Activated CD4-positive, alpha-beta memory T cell treated with anti-CD3 and anti-CD28 coated beads for 36 hours (primary cell): ENCODE results near the gene STAG1. TPM values are rescaled to one million over a fixed set of nuclear protein-coding genes. Genes with fewer than 3 reads are reported as not detected.
"Not testable (repeated sequence)": the region's sequence is repeated elsewhere in the genome, so short reads cannot be mapped to it uniquely, and the experiment has no call there.

ENCODE experiments used
- CTCF ChIA-PET: fragments of 350-600 bp; sonication (Branson Sonifier 250); formaldehyde crosslinking; loops from one replicate; lab custom pipeline; 2021; ENCODE audit warnings: antibody characterized with exemption, inconsistent platforms; lab: Charles Lee
- POLR2A ChIA-PET: fragments of 350-600 bp; sonication (Branson Sonifier 250); formaldehyde crosslinking; loops from one replicate; lab custom pipeline; 2021; ENCODE audit warnings: antibody characterized with exemption; lab: Charles Lee
- DNase-seq: peaks from one replicate; pipeline ENCODE4 v3.0.0-alpha.2; 2020
- H3K27ac Mint-ChIP-seq: one replicate; pipeline ENCODE4 v1.8.0; 2021; ENCODE audit warnings: mixed read lengths
- H3K27me3 Mint-ChIP-seq: one replicate; pipeline ENCODE4 v1.8.0; 2021; ENCODE audit warnings: mixed read lengths
- H3K36me3 Mint-ChIP-seq: one replicate; pipeline ENCODE4 v1.8.0; 2021; ENCODE audit warnings: mixed read lengths
- H3K4me1 Mint-ChIP-seq: one replicate; pipeline ENCODE4 v1.8.0; 2021; ENCODE audit warnings: low read depth, mixed read lengths
- H3K4me3 Mint-ChIP-seq: one replicate; pipeline ENCODE4 v1.8.0; 2021; ENCODE audit warnings: mild to moderate bottlenecking, mixed read lengths
- H3K9me3 Mint-ChIP-seq: one replicate; pipeline ENCODE4 v1.8.0; 2021; ENCODE audit warnings: mixed read lengths
- intact Hi-C: fragments of 100-400 bp; cut with micrococcal nuclease; formaldehyde crosslinking; loops from one replicate; pipeline ENCODE4 v1.15.1; 2023
- total RNA-seq, 2 experiments: library from RNA; stranded (reverse); gene quantifications; one replicate each; pipeline ENCODE4 v1.2.3, GENCODE V29; 2021

STAG1 gene
- total RNA-seq, 2 experiments from 2014 or later: 30.6 to 32.3 TPM

DNA sequence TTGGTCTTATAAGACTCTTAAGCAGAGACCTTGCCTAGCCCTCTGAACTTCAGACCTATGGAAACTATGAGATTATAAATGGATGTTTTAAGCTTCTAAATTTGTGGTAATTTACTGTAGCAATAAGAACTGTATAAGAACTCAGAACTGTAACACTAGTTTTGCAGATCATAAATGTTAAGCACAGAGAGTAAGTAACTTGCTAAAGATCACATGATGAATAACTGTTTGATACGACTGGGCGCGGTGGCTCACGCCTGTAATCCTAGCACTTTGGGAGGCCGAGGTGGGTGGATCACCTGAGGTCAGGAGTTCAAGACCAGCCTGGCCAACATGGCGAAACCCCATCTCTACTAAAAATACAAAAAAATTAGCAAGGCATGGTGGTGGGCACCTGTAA, 85.9 kb downstream of the STAG1 start:
- POLR2A ChIA-PET, H3K9me3 Mint-ChIP-seq, DNase-seq, H3K27me3 Mint-ChIP-seq, H3K27ac Mint-ChIP-seq, intact Hi-C loops, H3K4me3 Mint-ChIP-seq, H3K36me3 Mint-ChIP-seq: not testable (repeated sequence)
- peaks cover 24% of the 10 kb centered on the region for H3K4me1 Mint-ChIP-seq
- CTCF ChIA-PET: interaction anchor here (0.6 kb wide), 1 partner anchor 27 kb away, joined by 8 read pairs; no protein-coding TSS in a partner anchor

DNA sequence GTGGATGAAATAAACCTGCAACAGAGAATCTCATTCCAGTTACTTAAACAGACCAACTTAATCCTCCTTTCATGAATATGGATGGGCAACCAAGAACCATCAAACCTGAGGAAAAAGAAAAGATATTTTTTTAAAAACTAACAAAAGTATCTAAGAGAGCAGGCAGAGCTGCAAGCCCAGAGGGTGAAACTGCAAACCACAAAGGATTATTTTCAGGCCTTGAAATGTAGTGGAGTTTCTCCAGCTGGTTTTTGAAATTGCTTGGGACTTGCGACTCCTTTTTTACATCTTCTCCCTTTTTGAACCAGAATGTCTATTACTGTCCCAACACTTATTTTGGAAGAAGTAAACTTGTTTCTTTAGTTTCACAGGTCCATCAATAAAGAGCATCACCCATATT, 87.4 kb downstream of the STAG1 start:
- Mint-ChIP-seq H3K4me3 (no peak overlapping the region), H3K9me3 (no peaks in the 10 kb centered on the region), H3K27ac (no peak overlapping the region), H3K4me1 (peaks cover 29% of the 10 kb centered on the region), H3K27me3 (no peaks in the 10 kb centered on the region), H3K36me3 (peaks cover 8% of the 10 kb centered on the region)
- POLR2A ChIA-PET: no interaction called here
- no peak for DNase-seq
- CTCF ChIA-PET: no interaction called here
- intact Hi-C loops: no loop called here

DNA sequence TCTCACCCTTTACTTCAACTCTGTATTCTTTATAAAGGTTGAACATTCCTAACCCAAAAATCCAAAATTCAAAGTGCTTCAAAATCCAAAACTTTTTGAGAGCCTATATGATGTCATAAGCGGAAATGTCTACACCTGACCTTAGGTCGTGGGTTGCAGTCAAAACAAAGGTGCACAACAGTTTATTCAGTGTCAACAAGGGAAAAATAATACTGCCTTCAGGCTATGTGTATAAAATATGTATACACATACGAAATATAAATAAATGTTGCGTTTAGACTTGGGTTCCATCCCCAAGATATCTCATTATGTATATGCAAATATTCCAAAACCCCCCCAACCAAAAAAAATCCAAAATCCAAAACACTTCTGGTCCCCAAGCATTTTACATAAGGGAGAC, 90.9 kb downstream of the STAG1 start:
- no peak overlapping the region for H3K4me3 Mint-ChIP-seq
- peaks cover 5% of the 10 kb centered on the region for H3K36me3 Mint-ChIP-seq
- intact Hi-C loops: no loop called here
- peaks cover 27% of the 10 kb centered on the region for H3K4me1 Mint-ChIP-seq
- ChIA-PET CTCF (interaction anchor here (1.0 kb wide), 1 partner anchor 353 kb away, joined by 5 read pairs; no protein-coding TSS in a partner anchor), POLR2A (no interaction called here)
- H3K27ac Mint-ChIP-seq: no peak overlapping the region
- DNase-seq: no peak
- H3K27me3 Mint-ChIP-seq: no peaks in the 10 kb centered on the region
- H3K9me3 Mint-ChIP-seq: no peaks in the 10 kb centered on the region

DNA sequence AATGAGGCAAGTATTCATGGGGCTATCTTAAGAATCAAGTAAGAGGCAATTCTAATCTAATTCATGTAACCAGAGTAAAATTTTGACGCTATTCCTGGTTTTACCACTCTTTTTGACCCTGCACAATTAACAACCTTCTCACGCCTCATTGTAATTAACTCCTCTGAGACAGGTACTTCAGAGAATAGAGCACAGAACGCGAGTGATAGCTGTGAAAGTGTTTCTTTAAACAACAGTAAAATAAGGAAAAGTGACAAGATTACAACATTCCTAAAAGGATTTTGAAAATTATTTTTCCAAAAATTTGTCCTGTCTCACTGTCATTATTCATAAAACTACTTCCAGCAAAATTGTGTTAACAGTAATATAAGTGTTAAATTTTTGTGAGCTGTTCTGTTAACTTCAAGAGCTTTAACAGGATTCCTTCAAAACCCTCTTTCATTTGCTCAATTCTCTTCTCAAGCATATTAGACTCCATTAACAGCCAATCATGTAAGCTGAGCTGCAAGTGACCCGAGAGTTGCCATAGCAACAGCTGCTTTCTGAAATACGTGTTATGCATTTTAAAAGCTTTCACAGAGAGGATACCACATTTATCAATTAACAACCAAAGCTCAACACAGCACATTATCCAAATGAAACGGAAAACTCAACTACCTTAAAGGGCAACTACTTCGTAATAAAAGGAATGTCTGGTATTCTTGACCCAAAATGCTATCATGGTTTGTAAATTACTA, 93.1 kb downstream of the STAG1 start:
- CTCF ChIA-PET: interaction anchor here (0.6 kb wide), 1 partner anchor 138 kb away, joined by 3 read pairs; no protein-coding TSS in a partner anchor
- no peak overlapping the region for H3K27ac Mint-ChIP-seq
- H3K4me1 Mint-ChIP-seq: peaks cover 16% of the 10 kb centered on the region
- peaks cover 15% of the 10 kb centered on the region for H3K9me3 Mint-ChIP-seq
- H3K27me3 Mint-ChIP-seq: no peaks in the 10 kb centered on the region
- H3K36me3 Mint-ChIP-seq: peaks cover 20% of the 10 kb centered on the region
- no peak for DNase-seq
- H3K4me3 Mint-ChIP-seq: no peak overlapping the region
- POLR2A ChIA-PET: no interaction called here
- intact Hi-C loops: no loop called here

DNA sequence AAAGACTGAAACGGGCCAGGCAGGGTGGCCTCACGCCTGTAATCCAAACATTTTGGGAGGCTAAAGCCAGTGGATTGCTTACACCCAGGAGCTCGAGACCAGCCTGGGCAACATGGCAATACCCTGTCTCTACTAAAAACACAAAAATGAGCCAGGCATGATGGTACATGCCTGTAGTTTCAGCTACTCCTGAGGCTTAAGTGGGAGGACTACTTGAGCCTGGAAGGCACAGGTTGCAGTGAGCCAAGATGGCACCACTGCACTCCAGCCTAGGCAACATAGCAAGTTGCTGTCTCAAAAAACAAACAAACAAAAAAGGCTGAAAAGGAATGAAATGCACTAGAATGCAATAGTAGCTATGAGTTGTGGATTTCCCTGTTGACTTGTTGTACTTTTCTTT, 94.7 kb downstream of the STAG1 start:
- no peak overlapping the region for H3K4me3 Mint-ChIP-seq
- no peaks in the 10 kb centered on the region for H3K27me3 Mint-ChIP-seq
- peaks cover 28% of the 10 kb centered on the region for H3K36me3 Mint-ChIP-seq
- peaks cover 15% of the 10 kb centered on the region for H3K4me1 Mint-ChIP-seq
- peaks cover 24% of the 10 kb centered on the region for H3K9me3 Mint-ChIP-seq
- ChIA-PET CTCF (no interaction called here), POLR2A (no interaction called here)
- no peak for DNase-seq
- no peak overlapping the region for H3K27ac Mint-ChIP-seq
- intact Hi-C loops: no loop called here

DNA sequence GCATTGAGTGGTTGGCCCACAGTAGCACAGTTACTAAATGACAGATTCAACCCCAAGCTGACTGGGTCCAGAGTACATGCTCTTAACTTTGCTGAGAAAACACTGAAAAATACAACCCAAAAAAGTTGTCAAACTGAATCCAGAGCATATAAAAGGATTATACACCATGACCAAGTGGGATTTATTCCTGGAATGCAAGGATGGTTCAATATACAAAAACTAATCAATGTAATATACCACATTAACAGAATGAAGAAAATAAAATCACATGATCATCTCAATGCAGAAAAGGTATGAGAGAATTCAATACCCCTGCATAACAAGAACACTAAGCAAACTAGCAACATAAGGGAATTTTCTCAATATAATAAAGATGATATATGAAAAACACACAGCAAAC, 98.5 kb downstream of the STAG1 start:
- no peak overlapping the region for H3K4me3 Mint-ChIP-seq
- H3K36me3 Mint-ChIP-seq: peaks cover 34% of the 10 kb centered on the region
- peaks cover 14% of the 10 kb centered on the region for H3K4me1 Mint-ChIP-seq
- H3K9me3 Mint-ChIP-seq: peaks cover 27% of the 10 kb centered on the region
- POLR2A ChIA-PET: no interaction called here
- intact Hi-C loops: no loop called here
- no peak overlapping the region for H3K27ac Mint-ChIP-seq
- CTCF ChIA-PET: no interaction called here
- no peaks in the 10 kb centered on the region for H3K27me3 Mint-ChIP-seq
- DNase-seq: no peak

DNA sequence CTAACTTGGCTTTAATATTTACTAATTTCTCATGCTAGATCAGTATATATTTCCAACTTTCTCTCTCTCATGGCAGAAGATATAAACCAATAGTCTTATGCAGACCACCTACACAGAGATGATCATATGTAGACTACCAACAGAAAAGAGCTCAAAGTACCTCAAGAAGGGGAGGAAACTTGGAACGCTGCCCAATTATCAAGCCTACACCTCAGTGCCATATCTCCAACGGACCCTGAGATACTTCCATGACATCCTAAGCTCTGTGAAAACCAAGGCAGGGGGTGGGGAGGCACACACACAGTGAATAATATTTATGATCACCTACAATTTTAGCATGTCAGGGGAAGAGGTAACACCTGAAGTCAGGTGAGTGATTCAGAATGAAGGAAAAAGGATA, 100.6 kb downstream of the STAG1 start:
- ChIA-PET CTCF (no interaction called here), POLR2A (no interaction called here)
- peaks cover 20% of the 10 kb centered on the region for H3K4me1 Mint-ChIP-seq
- intact Hi-C loops: no loop called here
- no peaks in the 10 kb centered on the region for H3K27me3 Mint-ChIP-seq
- H3K4me3 Mint-ChIP-seq: no peak overlapping the region
- DNase-seq: no peak
- H3K9me3 Mint-ChIP-seq: peaks cover 27% of the 10 kb centered on the region
- no peak overlapping the region for H3K27ac Mint-ChIP-seq
- H3K36me3 Mint-ChIP-seq: peaks cover 32% of the 10 kb centered on the region

DNA sequence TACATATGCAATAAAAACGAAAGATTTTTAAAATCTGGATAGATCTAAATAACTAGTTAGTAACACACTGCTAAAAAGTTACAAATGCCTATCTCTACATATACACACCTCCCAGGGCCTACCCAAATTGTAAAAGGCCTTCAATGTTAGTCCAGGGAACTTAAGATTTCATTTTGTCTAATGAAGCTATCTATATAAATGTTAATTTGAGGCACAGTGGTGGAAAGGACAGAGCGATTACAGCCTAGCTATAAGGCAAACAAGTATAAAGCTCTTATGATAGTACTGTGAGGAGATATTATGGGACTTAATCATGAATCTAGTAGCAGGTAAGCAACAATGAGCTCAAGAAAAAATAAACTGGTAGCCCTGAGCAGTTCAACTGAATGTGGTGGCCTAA, 101.7 kb downstream of the STAG1 start:
- Mint-ChIP-seq H3K4me1 (peaks cover 27% of the 10 kb centered on the region), H3K36me3 (peaks cover 23% of the 10 kb centered on the region), H3K27me3 (no peaks in the 10 kb centered on the region), H3K4me3 (no peak overlapping the region), H3K9me3 (peaks cover 24% of the 10 kb centered on the region), H3K27ac (no peak overlapping the region)
- intact Hi-C loops: no loop called here
- DNase-seq: no peak
- POLR2A ChIA-PET: no interaction called here
- CTCF ChIA-PET: interaction anchor here (1.2 kb wide), 2 partner anchors 14 to 102 kb away, joined by 3 read pairs; partner anchors contain the start of gene STAG1

DNA sequence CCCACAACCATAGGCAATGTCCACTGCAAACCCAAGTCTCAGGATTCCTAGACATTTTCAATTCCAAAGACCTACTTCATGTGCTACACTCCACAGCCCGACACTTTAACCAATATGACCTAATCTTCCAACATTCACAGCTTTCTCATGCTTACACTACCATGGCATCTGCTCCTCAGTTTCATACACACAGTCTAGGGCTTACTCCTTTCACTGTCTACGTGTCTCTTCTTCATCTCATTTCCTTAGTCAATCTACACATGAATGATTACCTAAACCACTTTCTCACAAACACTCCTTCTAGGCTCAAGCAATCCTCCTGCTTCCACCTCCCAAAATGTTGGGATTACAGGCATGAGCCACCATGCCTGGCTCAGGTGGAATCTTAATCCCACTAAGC, 106.3 kb downstream of the STAG1 start:
- Mint-ChIP-seq H3K4me1 (peaks cover 24% of the 10 kb centered on the region), H3K4me3 (no peak overlapping the region), H3K36me3 (no peaks in the 10 kb centered on the region), H3K9me3 (no peaks in the 10 kb centered on the region), H3K27ac (no peak overlapping the region), H3K27me3 (no peaks in the 10 kb centered on the region)
- intact Hi-C loops: no loop called here
- POLR2A ChIA-PET: no interaction called here
- CTCF ChIA-PET: no interaction called here
- DNase-seq: no peak

DNA sequence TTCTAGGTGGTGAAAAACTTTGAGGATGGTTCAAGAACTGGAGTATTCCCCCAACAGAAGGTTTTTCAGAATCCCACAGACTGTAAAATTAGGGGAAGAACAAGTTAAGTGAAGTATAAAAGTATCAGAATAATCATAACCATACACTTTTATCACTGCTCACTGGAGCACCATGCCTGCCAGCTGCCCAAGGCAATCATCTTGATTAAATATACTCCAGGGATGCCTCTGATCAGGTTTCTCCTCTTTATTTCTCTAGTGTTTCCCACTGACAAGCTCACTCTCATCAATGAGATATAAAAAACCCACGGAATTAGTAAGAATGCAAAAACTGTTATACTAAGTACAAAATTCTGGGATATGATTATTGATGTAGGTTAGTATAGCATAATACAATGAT, 108.0 kb downstream of the STAG1 start:
- intact Hi-C loops: no loop called here
- ChIA-PET POLR2A (no interaction called here), CTCF (no interaction called here)
- Mint-ChIP-seq H3K27ac (no peak overlapping the region), H3K4me3 (no peak overlapping the region), H3K27me3 (no peaks in the 10 kb centered on the region), H3K9me3 (no peaks in the 10 kb centered on the region), H3K4me1 (peaks cover 20% of the 10 kb centered on the region), H3K36me3 (no peaks in the 10 kb centered on the region)
- DNase-seq: no peak

DNA sequence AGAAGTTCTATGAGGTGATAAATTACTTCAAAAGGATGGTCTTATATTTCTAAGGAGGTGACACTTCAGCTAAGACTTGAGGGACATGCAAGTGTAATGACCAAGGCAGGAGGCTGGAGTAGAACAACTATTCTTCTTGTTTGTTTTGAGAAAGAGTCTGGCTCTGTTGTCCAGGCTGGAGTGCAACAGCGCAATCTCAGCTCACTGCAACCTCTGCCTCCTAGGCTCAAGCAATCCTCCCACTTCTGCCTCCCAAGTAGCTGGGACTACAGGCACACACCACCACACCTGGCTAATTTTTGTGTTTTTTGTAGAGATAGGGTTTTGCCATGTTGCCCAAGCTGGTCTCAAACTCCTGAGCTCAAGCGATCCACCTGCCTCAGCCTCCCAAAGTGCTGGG, 108.8 kb downstream of the STAG1 start:
- H3K4me3 Mint-ChIP-seq, H3K27me3 Mint-ChIP-seq, H3K36me3 Mint-ChIP-seq, H3K27ac Mint-ChIP-seq, intact Hi-C loops, POLR2A ChIA-PET, DNase-seq, H3K9me3 Mint-ChIP-seq: not testable (repeated sequence)
- peaks cover 17% of the 10 kb centered on the region for H3K4me1 Mint-ChIP-seq
- CTCF ChIA-PET: interaction anchor here (1.0 kb wide), 1 partner anchor 109 kb away, joined by 4 read pairs; no protein-coding TSS in a partner anchor

DNA sequence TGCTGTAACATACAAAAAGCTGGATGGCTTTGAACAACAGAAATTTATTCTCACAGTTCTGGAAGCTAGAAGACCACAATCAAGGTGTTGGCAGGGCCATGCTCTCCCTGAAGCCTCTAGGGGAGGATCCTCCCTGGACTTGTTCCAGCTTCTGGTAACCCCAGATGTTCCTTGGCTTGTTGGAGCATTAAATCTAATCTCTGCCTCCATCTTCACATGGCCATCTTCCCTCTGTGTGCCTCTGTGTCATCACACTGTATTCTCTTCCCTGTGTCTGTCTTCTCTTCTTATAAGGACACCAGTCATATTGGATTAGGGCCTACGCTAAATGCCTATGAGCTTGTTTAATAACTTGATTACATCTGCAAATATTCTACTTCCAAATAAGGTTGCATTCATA, 109.5 kb downstream of the STAG1 start:
- POLR2A ChIA-PET: no interaction called here
- H3K9me3 Mint-ChIP-seq: no peaks in the 10 kb centered on the region
- intact Hi-C loops: no loop called here
- CTCF ChIA-PET: interaction anchor here (1.0 kb wide), 1 partner anchor 110 kb away, joined by 4 read pairs; no protein-coding TSS in a partner anchor
- H3K36me3 Mint-ChIP-seq: no peaks in the 10 kb centered on the region
- peaks cover 14% of the 10 kb centered on the region for H3K4me1 Mint-ChIP-seq
- H3K27me3 Mint-ChIP-seq: no peaks in the 10 kb centered on the region
- no peak overlapping the region for H3K27ac Mint-ChIP-seq
- H3K4me3 Mint-ChIP-seq: no peak overlapping the region
- no peak for DNase-seq

DNA sequence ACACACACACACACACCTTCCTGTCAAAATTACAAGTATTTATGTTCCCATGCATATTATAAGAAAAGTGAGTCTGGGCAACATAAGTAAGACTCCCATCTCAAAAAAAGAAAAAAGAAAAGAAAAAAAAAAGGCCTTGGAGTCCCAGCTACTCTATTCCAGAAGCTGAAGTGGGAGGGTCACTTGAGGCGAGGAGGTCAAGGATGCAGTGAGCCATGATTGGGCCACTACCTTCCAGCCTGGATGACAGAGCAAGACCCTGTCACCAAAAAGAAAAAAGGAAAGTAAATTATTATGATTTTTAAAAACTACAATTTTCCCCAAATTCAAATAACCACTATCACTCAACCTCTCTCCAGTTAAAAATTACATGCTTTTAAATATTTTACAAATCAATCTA, 113.1 kb downstream of the STAG1 start:
- Mint-ChIP-seq H3K9me3 (no peaks in the 10 kb centered on the region), H3K4me1 (peaks cover 15% of the 10 kb centered on the region), H3K27me3 (no peaks in the 10 kb centered on the region), H3K36me3 (peaks cover 2% of the 10 kb centered on the region), H3K27ac (no peak overlapping the region), H3K4me3 (no peak overlapping the region)
- intact Hi-C loops: no loop called here
- POLR2A ChIA-PET: no interaction called here
- CTCF ChIA-PET: interaction anchor here (0.6 kb wide), 1 partner anchor 27 kb away, joined by 8 read pairs; no protein-coding TSS in a partner anchor
- DNase-seq: no peak
